Lung (tissue), 12 donors: ENCODE results near the gene TPSG1. TPM values are rescaled to one million over a fixed set of nuclear protein-coding genes. Genes with fewer than 3 reads are reported as not detected.
"Not testable (repeated sequence)": the region's sequence is repeated elsewhere in the genome, so short reads cannot be mapped to it uniquely, and the experiment has no call there.

ENCODE experiments used
- ATAC-seq: fragments of 200-7000 bp; cut with Tn5 transposase; one replicate; pipeline ENCODE4 v1.9.1; 2020; ENCODE audit warnings: moderate number of reproducible peaks; ENCODE audit not compliant: insufficient read depth, low FRiP score
- DNase-seq, 3 donors: peaks; one replicate each; pipeline ENCODE4 v3.0.0-alpha.2; 2013 to 2017
- H3K27ac ChIP-seq, 2 donors: one replicate each; pipeline ENCODE4 v1.5.1; 2013; ENCODE audit warnings: mild to moderate bottlenecking in 2 of 2, moderate library complexity in 2 of 2, control low read depth in 1 of 2, inconsistent platforms in 1 of 2, low read depth in 1 of 2, low read length in 1 of 2
- H3K27me3 ChIP-seq, 3 donors: one replicate each; pipeline ENCODE4 v1.5.1; 2013; ENCODE audit warnings: low read length in 2 of 3; ENCODE audit not compliant: control insufficient read depth in 3 of 3, insufficient read depth in 3 of 3
- H3K36me3 ChIP-seq, 4 donors: one replicate each; pipeline ENCODE4 v1.5.1; 2013; ENCODE audit warnings: low read length in 4 of 4, mild to moderate bottlenecking in 1 of 4, moderate library complexity in 1 of 4; ENCODE audit not compliant: control insufficient read depth in 4 of 4, insufficient read depth in 4 of 4
- H3K4me1 ChIP-seq, 5 donors: one replicate each; pipeline ENCODE4 v1.5.1; 2013; ENCODE audit warnings: low read length in 5 of 5, mild to moderate bottlenecking in 2 of 5, moderate library complexity in 1 of 5; ENCODE audit not compliant: control insufficient read depth in 5 of 5, insufficient read depth in 5 of 5
- H3K4me3 ChIP-seq: one replicate; pipeline ENCODE4 v1.5.1; 2013; ENCODE audit warnings: mild to moderate bottlenecking, control low read depth, moderate library complexity
- H3K9ac ChIP-seq, 2 donors: one replicate each; pipeline ENCODE4 v1.5.1; 2013; ENCODE audit warnings: low read length in 2 of 2, control low read depth in 1 of 2; ENCODE audit not compliant: insufficient read depth in 1 of 2
- H3K9me3 ChIP-seq, 4 donors: one replicate each; pipeline ENCODE4 v1.5.1; 2013; ENCODE audit warnings: low read length in 3 of 4, mild to moderate bottlenecking in 1 of 4, moderate library complexity in 1 of 4; ENCODE audit not compliant: control insufficient read depth in 4 of 4, insufficient read depth in 3 of 4
- WGBS, 2 donors: extraction: QIAGEN DNeasy Blood & Tissue Kit; methylation state at CpG; one replicate each; pipeline ENCODE4 v1.1.7; 2013; 5-methylcytosine and 5-hydroxymethylcytosine counted together
- polyA plus RNA-seq, 2 donors: library from polyadenylated mRNA; stranded (reverse); fragments of 200-250 nt; gene quantifications; one replicate each; pipeline ENCODE4 v1.2.1, GENCODE V29; 2013
- total RNA-seq, 2 donors: library from RNA; depleted of rRNA in 1 of 2; stranded (reverse); fragments of >200 nt in 1 of 2; gene quantifications; one replicate each; pipeline ENCODE4 v1.2.1, GENCODE V29; 2014 to 2021
- TF ChIP-seq, protein P1 (sequence below): IDR thresholded peaks from 2 replicates; pipeline ENCODE4 v1.5.1; 2012; ENCODE audit warnings: mild to moderate bottlenecking; ENCODE audit errors: control extremely low read depth, extremely low read depth
- donor health status: control.
- donor health status: control.
- donor health status: Bipolar disorder and iron deficiency.
- donor health status: healthy.
- donor health status: DM: yes; HTN: yes; CAD: no.

The TPSG1 gene
- total and polyA plus RNA-seq, 4 donors: 0.03 to 2.9 (median 0.71) TPM; not detected in 1

DNA sequence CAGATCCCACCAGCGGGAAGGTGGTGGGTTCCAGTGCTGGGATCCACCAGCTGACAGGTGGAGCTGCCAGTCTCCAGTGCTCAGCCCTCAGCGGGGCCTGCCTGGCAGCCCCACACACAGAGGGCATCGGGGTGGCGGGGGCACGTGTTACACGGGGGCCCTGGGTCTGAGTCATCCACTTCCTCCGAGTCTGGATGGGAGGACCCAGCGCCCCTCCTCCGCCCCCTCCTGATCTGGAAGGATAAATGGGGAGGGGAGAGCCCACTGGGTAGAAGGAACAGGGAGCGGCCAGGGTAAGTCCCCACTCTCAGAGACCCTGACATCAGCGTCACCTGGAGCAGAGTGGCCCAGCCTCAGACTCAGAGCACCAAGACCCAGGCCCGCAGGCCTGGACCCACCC, 15.4 kb upstream of the TPSG1 start, which contains the start of gene TPSAB1:
Gene TPSAB1, plus strand, starts transcription at position 270 of the 400 bp plus-strand sequence. CDS start 234 bp downstream, outside the sequence.
- 55 to 62% methylated on average over 5 to 8 of the region's 12 CpGs for WGBS, 2 donors
- not testable (repeated sequence) for H3K36me3 ChIP-seq, H3K4me1 ChIP-seq, ATAC-seq, H3K4me3 ChIP-seq, DNase-seq, H3K9ac ChIP-seq, H3K27me3 ChIP-seq, H3K9me3 ChIP-seq, H3K27ac ChIP-seq

GRCh38 chr16:1239575-1239974, 14.5 kb upstream of the TPSG1 start:
- not testable (repeated sequence) for H3K4me3 ChIP-seq, H3K4me1 ChIP-seq, H3K27me3 ChIP-seq, H3K36me3 ChIP-seq, DNase-seq, H3K9me3 ChIP-seq, ATAC-seq, H3K27ac ChIP-seq, H3K9ac ChIP-seq
- WGBS, 2 donors: 86 to 95% methylated on average over 7 to 8 of the region's 9 CpGs

GRCh38 chr16:1238909-1239308, 13.8 kb upstream of the TPSG1 start:
- not testable (repeated sequence) for H3K9ac ChIP-seq, H3K9me3 ChIP-seq, H3K4me3 ChIP-seq, ATAC-seq, H3K27ac ChIP-seq, DNase-seq, H3K27me3 ChIP-seq, H3K36me3 ChIP-seq, H3K4me1 ChIP-seq
- 66 to 69% methylated on average over 10 to 19 of the region's 23 CpGs for WGBS, 2 donors

- ATAC-seq (no peak), DNase-seq (no peak)
- no peak overlapping the region for H3K27ac ChIP-seq
- peaks cover 0 to 5% (median 3%) of the 10 kb centered on the region in 3 donors for H3K27me3 ChIP-seq
- no peak overlapping the region for H3K4me3 ChIP-seq
- no peaks in the 10 kb centered on the region for H3K36me3 ChIP-seq
- H3K9me3 ChIP-seq: no peaks in the 10 kb centered on the region
- no peak overlapping the region for H3K9ac ChIP-seq
- TF ChIP-seq, protein P1, sequence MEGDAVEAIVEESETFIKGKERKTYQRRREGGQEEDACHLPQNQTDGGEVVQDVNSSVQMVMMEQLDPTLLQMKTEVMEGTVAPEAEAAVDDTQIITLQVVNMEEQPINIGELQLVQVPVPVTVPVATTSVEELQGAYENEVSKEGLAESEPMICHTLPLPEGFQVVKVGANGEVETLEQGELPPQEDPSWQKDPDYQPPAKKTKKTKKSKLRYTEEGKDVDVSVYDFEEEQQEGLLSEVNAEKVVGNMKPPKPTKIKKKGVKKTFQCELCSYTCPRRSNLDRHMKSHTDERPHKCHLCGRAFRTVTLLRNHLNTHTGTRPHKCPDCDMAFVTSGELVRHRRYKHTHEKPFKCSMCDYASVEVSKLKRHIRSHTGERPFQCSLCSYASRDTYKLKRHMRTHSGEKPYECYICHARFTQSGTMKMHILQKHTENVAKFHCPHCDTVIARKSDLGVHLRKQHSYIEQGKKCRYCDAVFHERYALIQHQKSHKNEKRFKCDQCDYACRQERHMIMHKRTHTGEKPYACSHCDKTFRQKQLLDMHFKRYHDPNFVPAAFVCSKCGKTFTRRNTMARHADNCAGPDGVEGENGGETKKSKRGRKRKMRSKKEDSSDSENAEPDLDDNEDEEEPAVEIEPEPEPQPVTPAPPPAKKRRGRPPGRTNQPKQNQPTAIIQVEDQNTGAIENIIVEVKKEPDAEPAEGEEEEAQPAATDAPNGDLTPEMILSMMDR: no peak
- WGBS, 2 donors: 85 to 87% methylated on average over 9 of the region's 9 CpGs
- H3K4me1 ChIP-seq: no peaks in the 10 kb centered on the region
Observed at GRCh38 chr16:1237990-1238389, 12.9 kb upstream of the TPSG1 start.

DNA sequence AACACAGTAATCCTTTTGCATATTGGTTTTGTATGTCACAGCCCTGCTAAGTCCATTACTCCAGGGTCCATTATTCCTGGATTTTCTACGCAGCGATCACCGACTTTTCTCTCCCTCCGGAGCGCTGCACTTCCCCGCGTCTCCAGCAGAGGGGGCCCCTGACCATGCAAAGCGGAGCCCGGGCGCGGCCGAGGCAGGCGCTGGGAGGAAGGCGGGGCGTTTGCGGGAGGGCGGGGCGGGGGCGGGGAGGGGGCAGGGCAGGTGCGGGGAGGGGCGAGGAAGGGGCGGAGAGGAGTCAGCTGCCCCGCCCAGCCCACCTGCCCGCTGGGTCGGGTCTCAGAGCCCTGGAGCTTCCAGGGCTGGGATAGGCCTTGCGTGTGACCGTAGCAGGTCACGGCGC, 11.6 kb upstream of the TPSG1 start:
- not testable (repeated sequence) for H3K9ac ChIP-seq, DNase-seq, H3K4me3 ChIP-seq, H3K4me1 ChIP-seq, H3K27me3 ChIP-seq, H3K36me3 ChIP-seq, H3K9me3 ChIP-seq, H3K27ac ChIP-seq
- WGBS, 2 donors: no CpG with 5 or more reads among the region's 29 CpGs
- ATAC-seq: peak; percentile 76

DNA sequence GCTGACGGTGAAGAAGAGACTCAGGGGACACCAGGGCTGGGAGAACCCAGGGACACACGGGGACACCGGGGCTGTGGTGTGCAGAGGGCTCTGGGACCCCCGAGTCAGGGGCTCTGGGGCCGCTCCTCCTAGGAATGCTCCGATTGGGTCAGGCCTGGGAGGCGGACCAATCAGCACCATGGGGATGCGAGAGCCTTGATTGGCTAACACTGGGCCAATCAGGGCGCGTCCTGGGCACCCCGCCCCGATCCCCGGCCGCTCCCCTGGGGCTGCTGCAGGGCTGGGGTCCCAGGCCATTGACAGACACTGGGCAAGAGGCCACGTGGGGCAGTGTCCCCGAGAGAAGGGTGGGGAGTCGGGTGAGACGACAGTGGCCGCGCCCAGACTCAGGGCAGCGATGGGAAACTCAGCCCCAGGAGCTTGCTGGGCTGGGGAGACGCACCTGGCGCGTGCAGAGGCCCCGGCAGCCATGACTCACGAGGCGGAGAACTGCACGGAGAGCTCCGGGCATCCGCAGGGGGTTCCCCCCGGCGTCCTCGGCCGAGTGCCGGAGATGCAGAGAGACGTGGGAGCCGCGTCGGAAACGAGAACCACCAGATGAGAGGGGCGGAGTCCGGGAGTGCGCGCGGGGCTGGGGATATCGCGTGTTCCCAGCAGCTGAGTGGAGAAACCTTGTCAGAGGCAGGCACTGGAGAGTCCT, 7.1 kb upstream of the TPSG1 start:
- no CpG with 5 or more reads among the region's 47 CpGs for WGBS, 2 donors
- not testable (repeated sequence) for H3K9me3 ChIP-seq, H3K27ac ChIP-seq, DNase-seq, H3K36me3 ChIP-seq, H3K27me3 ChIP-seq, ATAC-seq, H3K9ac ChIP-seq, H3K4me1 ChIP-seq, H3K4me3 ChIP-seq

DNA sequence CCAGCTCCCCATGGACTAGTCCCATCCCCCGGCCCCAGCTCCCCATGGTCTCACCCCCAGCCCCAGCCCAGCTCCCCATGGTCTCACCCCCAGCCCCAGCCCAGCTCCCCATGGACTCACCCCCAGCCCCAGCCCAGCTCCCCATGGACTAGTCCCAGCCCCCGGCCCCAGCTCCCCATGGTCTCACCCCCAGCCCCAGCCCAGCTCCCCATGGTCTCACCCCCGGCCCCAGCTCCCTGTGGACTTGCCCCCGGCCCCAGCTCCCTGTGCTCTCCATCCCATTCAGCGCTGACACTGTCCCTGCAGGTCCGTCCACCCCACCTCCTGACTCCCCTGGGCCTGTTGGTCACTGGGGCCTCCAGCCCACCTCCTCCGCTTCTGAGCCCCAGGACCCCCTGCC, 6.2 kb upstream of the TPSG1 start:
- H3K9me3 ChIP-seq, H3K27me3 ChIP-seq, H3K4me1 ChIP-seq, H3K4me3 ChIP-seq, DNase-seq, ATAC-seq, H3K36me3 ChIP-seq, H3K9ac ChIP-seq, H3K27ac ChIP-seq: not testable (repeated sequence)
- WGBS, 2 donors: 85 to 96% methylated on average over 7 of the region's 7 CpGs
